Fibroblast of lung (primary cell): Measurements from ENCODE around the gene SLC7A4. TPM values are rescaled to one million over a fixed set of nuclear protein-coding genes. Genes with fewer than 3 reads are reported as not detected.

Experiments
- DNase-seq, 2 donors: peaks; one replicate each; pipeline versions ENCODE4 v3.0.0 to v3.0.0-alpha.2; 2010; ENCODE audit warnings: low read depth in 2 of 2
- H2AFZ ChIP-seq: 2 replicates; pipeline ENCODE4 v1.5.1; 2012; ENCODE audit warnings: low read length, control low read depth, inconsistent platforms
- H3K27ac ChIP-seq: 2 replicates; pipeline ENCODE4 v1.5.1; 2011; ENCODE audit warnings: low read length, control low read depth; ENCODE audit not compliant: insufficient read depth
- H3K27me3 ChIP-seq: 2 replicates; pipeline ENCODE4 v1.5.1; 2011; ENCODE audit warnings: mild to moderate bottlenecking, low read length; ENCODE audit not compliant: control insufficient read depth, insufficient read depth
- H3K36me3 ChIP-seq: 2 replicates; pipeline ENCODE4 v1.5.1; 2011; ENCODE audit warnings: low read length; ENCODE audit not compliant: control insufficient read depth, insufficient read depth
- H3K4me1 ChIP-seq: 2 replicates; pipeline ENCODE4 v1.5.1; 2011; ENCODE audit warnings: low read length; ENCODE audit not compliant: control insufficient read depth, insufficient read depth; ENCODE audit errors: extremely low read depth
- H3K4me2 ChIP-seq: 2 replicates; pipeline ENCODE4 v1.5.1; 2011; ENCODE audit warnings: low read length, control low read depth; ENCODE audit not compliant: insufficient read depth; ENCODE audit errors: extremely low read depth
- H3K4me3 ChIP-seq, 4 experiments: fragments of 200-600 bp in 1 of 4; sonication (generic) in 1 of 4; replicated peaks in 1 of 4; 2 replicates each; pipeline ENCODE4 v1.5.1; 2011 to 2016; ENCODE audit warnings: low read length in 4 of 4, low read depth in 3 of 4, mild to moderate bottlenecking in 3 of 4, control low read depth in 2 of 4, inconsistent platforms in 1 of 4, mixed read lengths in 1 of 4; ENCODE audit not compliant: insufficient read depth in 1 of 4; ENCODE audit errors: control extremely low read depth in 1 of 4
- H3K79me2 ChIP-seq: 2 replicates; pipeline ENCODE4 v1.5.1; 2012; ENCODE audit warnings: mild to moderate bottlenecking, low read length, inconsistent platforms; ENCODE audit not compliant: control insufficient read depth, insufficient read depth
- H3K9ac ChIP-seq: 2 replicates; pipeline ENCODE4 v1.5.1; 2011; ENCODE audit warnings: mild to moderate bottlenecking, low read length, control low read depth; ENCODE audit not compliant: insufficient read depth
- H3K9me3 ChIP-seq: 2 replicates; pipeline ENCODE4 v1.5.1; 2012; ENCODE audit warnings: low read depth, low read length; ENCODE audit not compliant: control insufficient read depth, insufficient read depth
- H4K20me1 ChIP-seq: 2 replicates; pipeline ENCODE4 v1.5.1; 2011; ENCODE audit warnings: low read length; ENCODE audit not compliant: control insufficient read depth, insufficient read depth; ENCODE audit errors: extremely low read depth
- EZH2 ChIP-seq: IDR thresholded peaks from 2 replicates; pipeline ENCODE4 v1.5.1; 2012; ENCODE audit warnings: low read length, control low read depth, mild to moderate bottlenecking; ENCODE audit errors: missing control alignments
- polyA plus RNA-seq, 2 donors: library from polyadenylated mRNA; depleted of rRNA in 1 of 2; stranded (reverse) in 1 of 2; unstranded in 1 of 2; fragments of >200 nt; gene quantifications; 2 replicates each; pipeline ENCODE4 v1.2.1, GENCODE V29; 2011 to 2012; ENCODE audit warnings: missing spikeins in 1 of 2
- total RNA-seq: library from RNA; depleted of rRNA; stranded (reverse); fragments of >200 nt; gene quantifications from 2 replicates; pipeline ENCODE4 v1.2.1, GENCODE V29; 2014
- TF ChIP-seq, protein P1 (sequence below), 2 donors: IDR thresholded peaks in 1 of 2; conservative IDR thresholded peaks in 1 of 2; 1 replicate in 1 of 2; 2 replicates in 1 of 2; pipeline ENCODE4 v1.5.1; 2011 to 2012; ENCODE audit warnings: low read length in 2 of 2, control low read depth in 1 of 2, inconsistent platforms in 1 of 2, low read depth in 1 of 2, mild to moderate bottlenecking in 1 of 2

Gene SLC7A4
- total and polyA plus RNA-seq, 2 donors (not counting 1 experiment from before 2014, with no cell fraction given) = 0.83 to 0.92 TPM

- Histone ChIP-seq H3K9ac (no peak overlapping the region), H3K27me3 (peaks cover 7% of the 10 kb centered on the region), H2AFZ (no peak overlapping the region), H3K36me3 (no peaks in the 10 kb centered on the region), H3K4me2 (no peak overlapping the region), H4K20me1 (no peaks in the 10 kb centered on the region), H3K4me3 (no peak overlapping the region), H3K4me1 (peaks cover 9% of the 10 kb centered on the region), H3K27ac (no peak overlapping the region), H3K9me3 (no peaks in the 10 kb centered on the region), H3K79me2 (no peaks in the 10 kb centered on the region)
- TF ChIP-seq EZH2 = no peak
- TF ChIP-seq, protein P1, sequence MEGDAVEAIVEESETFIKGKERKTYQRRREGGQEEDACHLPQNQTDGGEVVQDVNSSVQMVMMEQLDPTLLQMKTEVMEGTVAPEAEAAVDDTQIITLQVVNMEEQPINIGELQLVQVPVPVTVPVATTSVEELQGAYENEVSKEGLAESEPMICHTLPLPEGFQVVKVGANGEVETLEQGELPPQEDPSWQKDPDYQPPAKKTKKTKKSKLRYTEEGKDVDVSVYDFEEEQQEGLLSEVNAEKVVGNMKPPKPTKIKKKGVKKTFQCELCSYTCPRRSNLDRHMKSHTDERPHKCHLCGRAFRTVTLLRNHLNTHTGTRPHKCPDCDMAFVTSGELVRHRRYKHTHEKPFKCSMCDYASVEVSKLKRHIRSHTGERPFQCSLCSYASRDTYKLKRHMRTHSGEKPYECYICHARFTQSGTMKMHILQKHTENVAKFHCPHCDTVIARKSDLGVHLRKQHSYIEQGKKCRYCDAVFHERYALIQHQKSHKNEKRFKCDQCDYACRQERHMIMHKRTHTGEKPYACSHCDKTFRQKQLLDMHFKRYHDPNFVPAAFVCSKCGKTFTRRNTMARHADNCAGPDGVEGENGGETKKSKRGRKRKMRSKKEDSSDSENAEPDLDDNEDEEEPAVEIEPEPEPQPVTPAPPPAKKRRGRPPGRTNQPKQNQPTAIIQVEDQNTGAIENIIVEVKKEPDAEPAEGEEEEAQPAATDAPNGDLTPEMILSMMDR (conservative IDR thresholded peaks at IDR 0.05 in 1 of 2, IDR thresholded peaks at IDR 0.05 in 1 of 2; ENCODE audit: low read depth in 1 of 2, low read length in 2 of 2) = no peak
- no peak for DNase-seq
These were observed 6.3 kb downstream of the SLC7A4 start for GRCh38 chr22:21025763-21026755.

DNA sequence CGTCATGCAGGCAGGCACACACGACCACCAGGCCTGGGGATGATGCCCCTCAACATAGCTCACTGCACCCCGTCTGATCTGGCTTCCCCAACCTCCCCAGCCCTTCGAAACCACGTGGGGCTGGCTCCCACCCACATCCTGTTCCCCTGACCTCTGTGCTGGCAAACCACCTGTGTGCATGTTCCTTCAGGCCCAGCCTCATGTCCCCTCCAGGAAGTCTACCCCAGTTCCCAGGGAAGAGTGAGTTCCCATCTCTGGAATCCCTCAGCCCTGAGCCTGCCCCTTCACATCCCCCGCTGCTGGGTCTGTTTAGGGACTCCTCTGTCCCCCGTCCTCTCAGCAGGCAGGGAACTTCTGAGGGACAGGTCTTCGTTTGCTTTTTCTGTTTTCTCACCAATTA is 7.1 kb downstream of the SLC7A4 start:
- DNase-seq = no peak
- H3K4me3 ChIP-seq = no peak overlapping the region
- no peak overlapping the region for H3K27ac ChIP-seq
- no peak overlapping the region for H3K9ac ChIP-seq
- TF ChIP-seq, protein P1 (conservative IDR thresholded peaks at IDR 0.05 in 1 of 2, IDR thresholded peaks at IDR 0.05 in 1 of 2; ENCODE audit: low read depth in 1 of 2, low read length in 2 of 2) = no peak
- no peak for TF ChIP-seq EZH2
- no peaks in the 10 kb centered on the region for H3K9me3 ChIP-seq
- peaks cover 9% of the 10 kb centered on the region for H3K4me1 ChIP-seq
- no peaks in the 10 kb centered on the region for H3K79me2 ChIP-seq
- no peaks in the 10 kb centered on the region for H3K36me3 ChIP-seq
- no peak overlapping the region for H2AFZ ChIP-seq
- H3K27me3 ChIP-seq = peaks cover 2% of the 10 kb centered on the region
- no peak overlapping the region for H3K4me2 ChIP-seq
- H4K20me1 ChIP-seq = no peaks in the 10 kb centered on the region

DNA sequence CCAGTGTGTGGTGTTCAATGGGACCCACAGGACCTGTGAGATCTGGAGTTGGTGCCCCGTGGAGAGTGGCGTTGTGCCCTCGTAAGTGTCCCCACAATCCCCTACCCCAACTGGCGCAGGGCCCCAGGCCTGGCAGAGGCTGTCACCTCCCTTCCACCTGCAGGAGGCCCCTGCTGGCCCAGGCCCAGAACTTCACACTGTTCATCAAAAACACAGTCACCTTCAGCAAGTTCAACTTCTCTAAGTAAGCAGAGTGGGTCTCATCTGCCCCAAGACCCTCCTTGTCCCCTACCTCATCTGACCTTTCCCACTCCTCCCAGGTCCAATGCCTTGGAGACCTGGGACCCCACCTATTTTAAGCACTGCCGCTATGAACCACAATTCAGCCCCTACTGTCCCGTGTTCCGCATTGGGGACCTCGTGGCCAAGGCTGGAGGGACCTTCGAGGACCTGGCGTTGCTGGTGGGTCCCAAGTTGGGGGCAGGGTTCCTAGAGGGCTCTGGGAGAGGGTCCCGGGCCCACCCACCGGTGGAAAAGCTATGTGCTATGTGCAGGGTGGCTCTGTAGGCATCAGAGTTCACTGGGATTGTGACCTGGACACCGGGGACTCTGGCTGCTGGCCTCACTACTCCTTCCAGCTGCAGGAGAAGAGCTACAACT is 9.3 kb downstream of the SLC7A4 start:
- Histone ChIP-seq H3K79me2 (no peaks in the 10 kb centered on the region), H3K36me3 (no peaks in the 10 kb centered on the region), H3K4me3 (no peak overlapping the region), H3K27me3 (peaks cover 1% of the 10 kb centered on the region), H3K27ac (no peak overlapping the region), H3K9me3 (no peaks in the 10 kb centered on the region), H3K4me1 (peaks cover 9% of the 10 kb centered on the region), H3K4me2 (no peak overlapping the region), H3K9ac (no peak overlapping the region), H4K20me1 (no peaks in the 10 kb centered on the region), H2AFZ (no peak overlapping the region)
- no peak for TF ChIP-seq EZH2
- TF ChIP-seq, protein P1 (conservative IDR thresholded peaks at IDR 0.05 in 1 of 2, IDR thresholded peaks at IDR 0.05 in 1 of 2; ENCODE audit: low read depth in 1 of 2, low read length in 2 of 2) = no peak
- DNase-seq = no peak
